Brain pericyte (primary cell): ENCODE measurements around the gene ARHGDIG.
"Not testable (repeated sequence)": the region's sequence is repeated elsewhere in the genome, so short reads cannot be mapped to it uniquely, and the experiment has no call there.

Experiments
- DNase-seq: peaks from one replicate; pipeline ENCODE4 v3.0.0-alpha.2; 2012; ENCODE audit warnings: low read depth, low spot score

Gene ARHGDIG

DNA sequence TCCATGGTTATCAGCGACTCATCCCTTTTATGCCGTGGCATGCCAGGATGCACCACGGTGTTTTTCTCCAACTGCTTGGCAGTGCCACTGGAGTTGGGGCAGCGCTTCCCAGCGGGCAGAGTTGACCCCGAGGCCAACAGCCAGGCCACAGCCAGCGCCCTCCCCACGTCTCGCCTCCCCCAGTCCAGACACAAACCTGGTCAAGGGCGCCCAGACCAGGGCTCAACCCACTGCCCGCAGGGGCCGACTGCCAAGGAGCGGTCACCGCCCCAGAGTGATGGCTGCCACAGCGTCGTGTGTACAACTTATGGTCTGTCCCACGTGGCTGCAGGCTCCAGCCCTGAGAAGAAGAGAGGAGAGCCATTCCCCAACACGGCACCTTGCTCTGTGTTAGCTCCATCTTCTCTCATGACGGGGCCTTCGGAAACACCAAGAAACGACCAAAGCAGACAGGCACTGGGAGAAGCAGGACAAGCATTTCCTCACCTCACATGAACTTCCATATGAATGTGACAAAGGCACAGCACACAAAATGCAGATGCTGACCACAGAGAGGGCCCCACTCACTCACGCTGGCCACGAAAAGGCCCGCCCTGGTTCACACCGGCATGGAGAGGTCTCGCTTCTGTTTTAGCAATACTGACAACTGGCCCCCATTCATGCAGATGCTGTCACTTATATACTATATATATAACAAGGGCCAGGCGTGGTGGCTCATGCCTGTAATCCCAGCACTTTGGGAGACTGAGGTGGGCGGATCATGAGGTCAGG lies 45.2 kb downstream of the ARHGDIG start:
- DNase-seq = no peak

DNA sequence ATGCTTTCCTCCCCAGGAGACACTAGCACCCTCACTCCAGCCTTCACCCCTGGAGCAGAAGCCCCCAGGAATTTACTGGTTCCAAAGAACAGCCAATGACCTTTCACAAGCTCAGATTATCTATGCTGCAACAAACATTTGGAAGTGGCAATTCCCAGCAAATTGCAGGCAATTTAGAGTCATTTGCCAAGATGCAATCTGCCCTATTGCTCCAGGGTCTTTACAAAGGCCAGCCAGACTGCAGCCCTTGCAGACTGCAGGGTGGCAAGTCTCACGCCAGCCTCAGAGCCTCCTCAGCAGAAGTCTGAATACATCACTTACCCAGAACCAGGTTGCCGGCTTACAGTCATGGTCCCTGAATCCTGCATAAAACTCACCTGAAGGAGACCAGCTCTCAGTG lies 50.4 kb downstream of the ARHGDIG start:
- no peak for DNase-seq

DNA sequence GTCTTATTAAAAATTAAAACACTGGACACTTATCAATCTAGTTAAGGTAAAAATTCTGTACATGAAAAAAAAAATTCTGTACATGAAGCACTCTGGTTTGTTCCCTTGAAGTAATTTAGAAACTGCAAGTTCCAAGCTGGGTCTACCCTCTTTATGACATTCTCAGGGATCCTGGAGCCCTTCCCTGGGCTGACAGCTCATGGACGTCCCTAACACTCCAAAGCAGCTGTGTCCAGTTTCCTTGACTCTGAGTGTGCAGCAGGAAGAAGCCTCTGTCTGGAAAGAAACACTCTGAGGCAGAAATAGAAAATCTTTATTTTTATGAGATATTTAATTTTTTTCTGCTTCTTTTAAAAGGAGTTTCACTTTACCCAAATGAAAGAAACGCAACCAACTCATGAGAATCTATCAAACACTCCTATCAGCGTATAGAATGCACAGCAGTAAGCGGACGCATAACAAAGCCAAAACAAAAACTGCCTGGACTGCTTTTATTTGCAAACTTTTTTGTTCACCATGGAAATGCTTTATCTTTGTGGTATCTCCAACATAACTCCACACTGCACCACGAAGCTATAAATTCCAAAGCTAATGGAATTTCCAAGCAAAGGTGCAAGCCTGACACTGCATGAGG lies 50.9 kb downstream of the ARHGDIG start:
- not testable (repeated sequence) for DNase-seq
